GM23248 (cell line): Measurements from ENCODE around the gene C4orf51.

Source experiments
- EZH2 ChIP-seq: fragments of 200-600 bp; sonication (generic); IDR thresholded peaks from 2 replicates; pipeline ENCODE4 v1.6.1; 2018; ENCODE audit warnings: antibody characterized with exemption, mild to moderate bottlenecking; ENCODE audit not compliant: insufficient read depth, poor library complexity, severe bottlenecking
- EZH2phosphoT487 ChIP-seq: fragments of 200-600 bp; sonication (generic); IDR thresholded peaks from 2 replicates; pipeline ENCODE4 v1.6.1; 2018; ENCODE audit warnings: antibody characterized with exemption, moderate library complexity, mild to moderate bottlenecking, low read depth; ENCODE audit not compliant: insufficient read depth

- TF ChIP-seq EZH2, result no peak
- TF ChIP-seq EZH2phosphoT487, result no peak
Measured at GRCh38 chr4:145756244-145756643, 76.3 kb downstream of the C4orf51 start.
